Upper lobe of left lung (tissue), 6 donors: ENCODE data around the gene DDX31. TPM values are rescaled to one million over a fixed set of nuclear protein-coding genes. Genes with fewer than 3 reads are reported as not detected.

Source experiments
- ATAC-seq, 2 donors: fragments of 200-7000 bp; cut with Tn5 transposase; one replicate each; pipeline ENCODE4 v1.9.1; 2022; ENCODE audit warnings: mild to moderate bottlenecking in 2 of 2, moderate library complexity in 2 of 2; ENCODE audit not compliant: low FRiP score in 2 of 2
- DNase-seq, 2 donors: peaks; one replicate each; pipeline ENCODE4 v3.0.0-alpha.2; 2019 to 2020
- H3K27ac ChIP-seq, 4 donors: fragments of 200-600 bp; sonication (generic); one replicate each; pipeline ENCODE4 v1.5.1; 2016 to 2019
- H3K27me3 ChIP-seq, 4 donors: fragments of 200-600 bp; sonication (generic); one replicate each; pipeline ENCODE4 v1.5.1; 2017 to 2019
- H3K36me3 ChIP-seq, 4 donors: fragments of 200-600 bp; sonication (generic); one replicate each; pipeline ENCODE4 v1.5.1; 2016 to 2019
- H3K4me1 ChIP-seq, 4 donors: fragments of 200-600 bp; sonication (generic); one replicate each; pipeline ENCODE4 v1.5.1; 2018 to 2019
- H3K4me3 ChIP-seq, 4 donors: fragments of 200-600 bp; sonication (generic); one replicate each; pipeline ENCODE4 v1.5.1; 2017 to 2019; ENCODE audit warnings: mild to moderate bottlenecking in 2 of 4, moderate library complexity in 1 of 4
- H3K9me3 ChIP-seq, 4 donors: fragments of 200-600 bp; sonication (generic); one replicate each; pipeline ENCODE4 v1.5.1; 2018 to 2019
- EP300 ChIP-seq, 4 donors: sonication (generic); formaldehyde crosslinking; IDR thresholded peaks; one replicate each; pipeline ENCODE4 v1.5.1; 2017; ENCODE audit warnings: antibody characterized with exemption in 4 of 4, control low read depth in 2 of 4
- POLR2A ChIP-seq, 4 donors: fragments of 450-650 bp; IDR thresholded peaks; one replicate each; pipeline ENCODE4 v1.5.1; 2016 to 2017; ENCODE audit warnings: antibody characterized with exemption in 4 of 4, mild to moderate bottlenecking in 2 of 4
- POLR2AphosphoS5 ChIP-seq, 2 donors: sonication (generic); formaldehyde crosslinking; IDR thresholded peaks; one replicate each; pipeline ENCODE4 v1.5.1; 2017; ENCODE audit warnings: antibody characterized with exemption in 2 of 2
- WGBS, 2 donors: methylation state at CpG; one replicate each; pipeline ENCODE4 v1.1.5; 2017 to 2018; 5-methylcytosine and 5-hydroxymethylcytosine counted together
- total RNA-seq, 6 donors: library from RNA; depleted of rRNA in 4 of 6; stranded (reverse); fragments of >200 nt in 4 of 6; gene quantifications; one replicate each; pipeline versions ENCODE4 v1.1.0 to v1.2.1, GENCODE V29; 2016 to 2021
- TF ChIP-seq, protein P1 (sequence below), 6 experiments: fragments of 450-650 bp in 4 of 6; fragments of 200-600 bp in 2 of 6; sonication (generic) in 2 of 6; IDR thresholded peaks; one replicate each; pipeline ENCODE4 v1.5.1; 2016 to 2019; ENCODE audit warnings: antibody characterized with exemption in 6 of 6
- donor health status: DM: no; HTN: no; CAD: no; lungs with moderate emphysema.
- donor health status: DM: no; HTN: yes; CAD: no; lungs with severe emphysema.

Gene DDX31
- total RNA-seq, 6 donors from 2014 or later = 13.5 to 22.1 (median 18.8) TPM

DNA sequence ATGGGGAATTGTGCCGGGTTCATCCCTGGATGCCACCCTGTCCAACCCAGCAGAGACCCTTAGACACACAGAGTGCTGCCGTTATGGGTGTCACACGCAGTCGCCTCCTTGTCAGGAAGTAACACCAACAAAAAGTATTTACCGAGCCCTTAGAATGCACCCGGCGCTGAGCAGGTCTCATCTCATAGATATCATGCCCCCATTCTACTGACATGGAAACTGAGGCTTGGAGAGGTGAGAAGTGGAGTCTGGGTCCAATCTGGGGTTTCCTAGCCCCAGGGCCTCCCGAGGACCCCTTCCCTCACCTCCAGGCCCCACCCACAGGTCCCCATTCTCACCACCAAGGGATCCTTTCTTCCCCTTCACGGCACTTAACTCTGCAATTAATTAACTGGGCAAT lies 124.2 kb downstream of the DDX31 start:
- Histone ChIP-seq H3K27ac (no peak overlapping the region), H3K4me3 (no peak overlapping the region), H3K27me3 (no peaks in the 10 kb centered on the region), H3K9me3 (no peaks in the 10 kb centered on the region), H3K4me1 (peaks cover 0 to 7% (median 1%) of the 10 kb centered on the region in 4 donors), H3K36me3 (no peaks in the 10 kb centered on the region)
- no peak for ATAC-seq
- WGBS, 2 donors = 60 to 87% methylated on average over 1 to 9 of the region's 9 CpGs
- no peak for DNase-seq
- TF ChIP-seq, protein P1, sequence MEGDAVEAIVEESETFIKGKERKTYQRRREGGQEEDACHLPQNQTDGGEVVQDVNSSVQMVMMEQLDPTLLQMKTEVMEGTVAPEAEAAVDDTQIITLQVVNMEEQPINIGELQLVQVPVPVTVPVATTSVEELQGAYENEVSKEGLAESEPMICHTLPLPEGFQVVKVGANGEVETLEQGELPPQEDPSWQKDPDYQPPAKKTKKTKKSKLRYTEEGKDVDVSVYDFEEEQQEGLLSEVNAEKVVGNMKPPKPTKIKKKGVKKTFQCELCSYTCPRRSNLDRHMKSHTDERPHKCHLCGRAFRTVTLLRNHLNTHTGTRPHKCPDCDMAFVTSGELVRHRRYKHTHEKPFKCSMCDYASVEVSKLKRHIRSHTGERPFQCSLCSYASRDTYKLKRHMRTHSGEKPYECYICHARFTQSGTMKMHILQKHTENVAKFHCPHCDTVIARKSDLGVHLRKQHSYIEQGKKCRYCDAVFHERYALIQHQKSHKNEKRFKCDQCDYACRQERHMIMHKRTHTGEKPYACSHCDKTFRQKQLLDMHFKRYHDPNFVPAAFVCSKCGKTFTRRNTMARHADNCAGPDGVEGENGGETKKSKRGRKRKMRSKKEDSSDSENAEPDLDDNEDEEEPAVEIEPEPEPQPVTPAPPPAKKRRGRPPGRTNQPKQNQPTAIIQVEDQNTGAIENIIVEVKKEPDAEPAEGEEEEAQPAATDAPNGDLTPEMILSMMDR (IDR thresholded peaks at IDR 0.05) = no peak
- TF ChIP-seq POLR2AphosphoS5 (IDR thresholded peaks at IDR 0.05) = no peak
- TF ChIP-seq EP300 (IDR thresholded peaks at IDR 0.05) = no peak
- TF ChIP-seq POLR2A (IDR thresholded peaks at IDR 0.05) = no peak

DNA sequence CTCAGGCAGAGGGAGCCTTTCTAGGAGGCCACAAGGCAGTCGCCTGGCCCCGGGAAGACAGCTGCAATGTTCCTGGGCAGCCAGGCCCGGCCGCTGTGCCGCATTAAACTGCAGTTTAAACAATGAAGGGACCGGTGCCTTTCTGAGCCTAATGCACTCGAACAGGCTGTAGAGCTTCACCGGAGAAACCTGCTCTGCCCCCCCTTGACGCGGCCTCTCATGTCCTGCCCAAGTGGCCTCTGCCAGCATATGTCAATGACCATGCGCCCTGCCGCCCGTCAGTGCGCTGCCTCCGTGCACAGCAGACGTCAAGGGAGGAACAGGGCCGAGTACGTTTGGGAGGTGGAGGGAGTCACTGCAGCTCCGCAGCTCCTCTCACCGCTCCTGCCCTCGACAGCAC lies 125.8 kb downstream of the DDX31 start:
- peak in 1 of 2 donors; percentile 31 for ATAC-seq
- 52 to 53% methylated on average over 20 to 21 of the region's 21 CpGs for WGBS, 2 donors
- H3K36me3 ChIP-seq = no peaks in the 10 kb centered on the region
- no peak overlapping the region for H3K27ac ChIP-seq
- peak in 1 of 2 donors; percentile 39 for DNase-seq
- H3K9me3 ChIP-seq = no peaks in the 10 kb centered on the region
- peaks cover 0 to 7% (median 1%) of the 10 kb centered on the region in 4 donors for H3K4me1 ChIP-seq
- TF ChIP-seq, protein P1 (IDR thresholded peaks at IDR 0.05) = no peak
- TF ChIP-seq EP300 (IDR thresholded peaks at IDR 0.05) = no peak
- TF ChIP-seq POLR2A (IDR thresholded peaks at IDR 0.05) = no peak
- H3K27me3 ChIP-seq = no peaks in the 10 kb centered on the region
- no peak overlapping the region for H3K4me3 ChIP-seq

DNA sequence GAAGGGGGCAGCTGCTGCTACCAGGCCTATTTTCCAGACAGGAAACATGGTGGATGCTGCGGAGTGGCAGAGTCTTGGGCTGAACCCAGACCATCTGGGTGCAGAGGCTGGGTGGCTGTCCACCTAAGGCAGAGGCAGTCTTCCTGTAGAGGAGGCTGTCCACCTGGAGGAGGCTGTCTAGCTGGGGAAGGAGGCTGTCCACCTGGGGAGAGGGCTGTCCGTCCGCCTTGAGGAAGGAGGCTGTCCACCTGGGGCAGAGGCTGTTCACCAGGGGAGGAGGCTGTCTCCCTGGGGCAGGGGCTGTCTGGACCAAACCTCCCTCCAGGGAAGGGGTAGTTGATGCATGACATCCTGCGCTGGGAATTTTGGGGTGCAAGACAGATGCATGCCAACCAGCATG lies 126.5 kb downstream of the DDX31 start:
- Histone ChIP-seq H3K36me3 (no peaks in the 10 kb centered on the region), H3K4me3 (no peak overlapping the region), H3K4me1 (peaks cover 0 to 7% (median 1%) of the 10 kb centered on the region in 4 donors), H3K27ac (no peak overlapping the region), H3K27me3 (no peaks in the 10 kb centered on the region), H3K9me3 (no peaks in the 10 kb centered on the region)
- DNase-seq = no peak
- TF ChIP-seq, protein P1 (IDR thresholded peaks at IDR 0.05) = no peak
- no peak for TF ChIP-seq POLR2A (IDR thresholded peaks at IDR 0.05)
- ATAC-seq = no peak
- 88 to 100% methylated on average over 3 to 4 of the region's 4 CpGs for WGBS, 2 donors

Other genes with a start within 250 kb of the DDX31 start
- not detected for gene BARHL1, start 87.4 kb downstream of the DDX31 start, total RNA-seq
- 10 to 100 TPM in 4 of 6 donors, 1 to 10 TPM in 2; 6.4 to 20.9 (median 14.2) TPM for gene GTF3C4, start 481 bp upstream of the DDX31 start, total RNA-seq
- gene AK8, start 208.3 kb upstream of the DDX31 start, total RNA-seq = 1 to 10 TPM in 5 of 6 donors, under 1 TPM in 1; 0.44 to 8.4 (median 3.6) TPM
- 10 to 100 TPM in 2 of 6 donors, 1 to 10 TPM in 4; 4.4 to 27.1 (median 7.1) TPM for gene SPACA9, start 208.9 kb upstream of the DDX31 start, total RNA-seq